HCT116 (cell line): ENCODE data around the gene COL4A3.

Source experiments
- EZH2phosphoT487 ChIP-seq: fragments of 200-600 bp; IDR thresholded peaks from 2 replicates; pipeline ENCODE4 v1.6.1; 2018; ENCODE audit warnings: antibody characterized with exemption, borderline replicate concordance
- POLR2A ChIP-seq: IDR thresholded peaks from 2 replicates; pipeline ENCODE4 v1.7.0; 2011; ENCODE audit warnings: borderline replicate concordance; ENCODE audit not compliant: insufficient read depth, insufficient read length; ENCODE audit errors: extremely low read depth
- YY1 ChIP-seq: IDR thresholded peaks from 2 replicates; pipeline ENCODE4 v1.6.1; 2011; ENCODE audit warnings: low read length, low read depth, moderate library complexity, mild to moderate bottlenecking; ENCODE audit not compliant: insufficient replicate concordance; ENCODE audit errors: extremely low read depth
- TF ChIP-seq, protein P1 (sequence below), 3 experiments: fragments of 200-600 bp in 1 of 3; sonication (generic) in 1 of 3; IDR thresholded peaks in 2 of 3; conservative IDR thresholded peaks in 1 of 3; 2 replicates each; pipeline ENCODE4 v1.5.1; 2012 to 2017; ENCODE audit warnings: low read depth in 2 of 3, low read length in 2 of 3, antibody characterized with exemption in 1 of 3, borderline replicate concordance in 1 of 3, control low read depth in 1 of 3, mild to moderate bottlenecking in 1 of 3, mixed read lengths in 1 of 3, mixed run types in 1 of 3, moderate library complexity in 1 of 3; ENCODE audit not compliant: insufficient read depth in 1 of 3

DNA sequence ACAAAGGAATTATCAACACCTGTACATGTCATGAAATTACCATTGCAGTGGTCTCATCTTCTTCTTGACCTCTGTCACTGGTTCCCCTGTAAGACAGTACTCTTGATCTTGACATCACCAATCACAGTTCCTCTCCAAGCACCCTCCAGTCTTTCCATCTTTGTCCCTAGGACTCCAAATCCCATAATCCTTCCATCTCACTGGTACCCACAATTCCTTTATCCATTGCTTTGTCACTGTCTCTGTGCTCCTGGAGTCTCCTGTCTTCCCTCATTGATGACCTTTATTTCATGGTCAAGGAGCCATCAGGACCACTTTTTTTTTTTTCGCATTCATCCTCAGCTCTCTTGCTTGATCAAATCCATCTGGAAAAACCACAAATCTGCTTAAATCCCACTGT lies 56.7 kb downstream of the COL4A3 start:
- TF ChIP-seq, protein P1, sequence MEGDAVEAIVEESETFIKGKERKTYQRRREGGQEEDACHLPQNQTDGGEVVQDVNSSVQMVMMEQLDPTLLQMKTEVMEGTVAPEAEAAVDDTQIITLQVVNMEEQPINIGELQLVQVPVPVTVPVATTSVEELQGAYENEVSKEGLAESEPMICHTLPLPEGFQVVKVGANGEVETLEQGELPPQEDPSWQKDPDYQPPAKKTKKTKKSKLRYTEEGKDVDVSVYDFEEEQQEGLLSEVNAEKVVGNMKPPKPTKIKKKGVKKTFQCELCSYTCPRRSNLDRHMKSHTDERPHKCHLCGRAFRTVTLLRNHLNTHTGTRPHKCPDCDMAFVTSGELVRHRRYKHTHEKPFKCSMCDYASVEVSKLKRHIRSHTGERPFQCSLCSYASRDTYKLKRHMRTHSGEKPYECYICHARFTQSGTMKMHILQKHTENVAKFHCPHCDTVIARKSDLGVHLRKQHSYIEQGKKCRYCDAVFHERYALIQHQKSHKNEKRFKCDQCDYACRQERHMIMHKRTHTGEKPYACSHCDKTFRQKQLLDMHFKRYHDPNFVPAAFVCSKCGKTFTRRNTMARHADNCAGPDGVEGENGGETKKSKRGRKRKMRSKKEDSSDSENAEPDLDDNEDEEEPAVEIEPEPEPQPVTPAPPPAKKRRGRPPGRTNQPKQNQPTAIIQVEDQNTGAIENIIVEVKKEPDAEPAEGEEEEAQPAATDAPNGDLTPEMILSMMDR (IDR thresholded peaks at IDR 0.05 in 2 of 3, conservative IDR thresholded peaks at IDR 0.05 in 1 of 3; ENCODE audit: borderline replicate concordance in 1 of 3, insufficient read depth in 1 of 3, low read depth in 2 of 3, low read length in 2 of 3) = no peak
- TF ChIP-seq EZH2phosphoT487 = no peak
- no peak for TF ChIP-seq POLR2A
- TF ChIP-seq YY1 = no peak
